GM04504 (cell line): ENCODE results near the gene OAS2.

Source experiments
- DNase-seq: peaks from one replicate; pipeline ENCODE4 v3.0.0-alpha.2; 2012; ENCODE audit warnings: low read depth

OAS2 gene

GRCh38 chr12:113059071-113059595, 80.8 kb downstream of the OAS2 start:
- DNase-seq, result no peak

GRCh38 chr12:113060336-113060960, 82.1 kb downstream of the OAS2 start:
- no peak for DNase-seq

GRCh38 chr12:113061061-113061694, 82.9 kb downstream of the OAS2 start:
- DNase-seq, result no peak
